GM18870 (cell line): ENCODE data around the gene TALDO1.

Experiments used
- ATAC-seq: cut with Tn5 transposase; IDR thresholded peaks from one replicate; pipeline ENCODE4 v1.9.1; 2021; ENCODE audit warnings: moderate library complexity; ENCODE audit not compliant: unreplicated experiment

The TALDO1 gene

GRCh38 chr11:786235-787083 is 39.2 kb downstream of the TALDO1 start:
- no peak for ATAC-seq

- ATAC-seq, result no peak
These were observed 39.9 kb downstream of the TALDO1 start for GRCh38 chr11:787084-787675.

DNA sequence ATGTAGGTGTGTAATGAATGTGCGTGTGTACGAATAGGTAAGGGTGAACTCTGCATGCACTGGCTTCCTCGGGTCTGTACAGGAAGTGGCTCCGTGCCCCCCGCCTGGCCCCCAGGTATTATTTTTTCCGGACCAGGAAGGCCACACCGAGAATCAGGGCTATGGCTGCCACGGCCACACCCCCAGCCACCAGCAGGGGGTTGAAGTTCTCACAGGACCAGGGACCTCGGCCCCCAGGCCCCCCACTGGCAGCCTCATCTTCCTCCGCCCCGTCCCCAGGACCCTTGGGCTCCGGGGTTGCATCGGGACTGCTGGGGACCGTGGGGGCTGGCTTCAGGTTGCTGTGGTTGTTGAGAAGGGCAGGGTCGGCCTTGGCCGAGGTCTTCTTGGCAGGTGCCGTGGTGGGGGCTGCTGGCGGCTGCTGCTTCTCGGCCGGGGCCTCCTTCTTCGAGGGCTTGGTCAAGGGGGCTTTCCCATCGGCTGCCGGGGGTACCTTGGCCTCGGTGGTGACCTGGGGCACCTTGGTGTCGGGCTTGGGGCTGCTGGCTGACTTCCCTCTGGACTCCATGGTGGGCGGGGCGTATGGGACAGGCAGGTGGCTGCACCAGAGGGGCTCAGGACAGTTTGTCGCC is 40.9 kb downstream of the TALDO1 start:
- ATAC-seq, result no peak

DNA sequence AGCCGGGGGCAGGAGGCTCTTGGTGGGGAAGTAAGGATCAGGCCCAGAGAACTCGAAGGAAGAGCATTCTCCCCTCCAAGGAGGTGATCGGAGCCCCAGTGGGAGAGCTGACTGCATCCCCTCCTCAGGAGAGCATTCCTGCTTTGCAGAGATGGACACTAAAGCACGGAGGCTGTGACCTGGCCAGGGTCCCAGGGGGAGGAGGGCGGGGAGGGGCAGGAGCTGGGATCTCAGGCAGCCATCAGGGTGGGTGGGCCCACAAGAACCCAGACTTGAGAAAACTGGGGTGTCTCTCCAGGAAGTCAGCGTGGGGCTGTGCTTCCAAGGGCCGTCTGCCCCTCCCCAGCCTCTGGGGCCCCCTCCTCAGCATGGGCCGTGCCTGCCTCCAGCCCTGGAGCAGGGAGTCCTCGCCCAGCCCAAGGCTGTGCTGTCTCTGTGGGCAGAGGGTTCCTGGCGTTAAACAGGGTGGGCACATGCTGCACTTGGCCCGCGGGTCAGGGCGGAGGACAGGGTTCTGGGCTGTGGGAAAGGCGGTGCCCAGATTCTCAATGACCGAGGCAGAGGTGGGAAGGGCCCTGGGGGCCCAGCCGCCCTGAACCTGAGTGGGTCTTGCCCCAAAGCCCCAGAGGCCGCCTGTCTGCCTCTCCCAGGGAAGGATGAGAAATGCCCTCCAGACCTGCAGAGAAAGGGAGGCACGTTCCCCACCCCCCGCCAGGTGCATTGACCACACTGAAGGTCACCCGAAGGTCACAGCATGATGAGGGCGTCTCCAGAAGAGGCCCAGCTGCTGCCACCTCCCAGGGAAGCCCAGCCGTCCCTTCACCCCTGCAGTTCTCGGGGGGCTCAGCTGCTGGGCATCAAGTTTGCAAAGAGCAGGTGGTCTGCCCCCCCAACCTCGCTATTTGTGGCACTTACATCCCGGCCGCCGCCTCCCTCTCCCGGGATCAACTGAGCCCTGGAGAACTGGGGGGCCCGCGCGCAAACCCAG is 42.0 kb downstream of the TALDO1 start:
- no peak for ATAC-seq

- no peak for ATAC-seq
These were observed 42.7 kb downstream of the TALDO1 start, which contains the start of gene CEND1 for GRCh38 chr11:789943-790342. Gene CEND1, minus strand, starts transcription at chr11:790090. Its CDS starts 1,514 bp downstream, at chr11:788576.

DNA sequence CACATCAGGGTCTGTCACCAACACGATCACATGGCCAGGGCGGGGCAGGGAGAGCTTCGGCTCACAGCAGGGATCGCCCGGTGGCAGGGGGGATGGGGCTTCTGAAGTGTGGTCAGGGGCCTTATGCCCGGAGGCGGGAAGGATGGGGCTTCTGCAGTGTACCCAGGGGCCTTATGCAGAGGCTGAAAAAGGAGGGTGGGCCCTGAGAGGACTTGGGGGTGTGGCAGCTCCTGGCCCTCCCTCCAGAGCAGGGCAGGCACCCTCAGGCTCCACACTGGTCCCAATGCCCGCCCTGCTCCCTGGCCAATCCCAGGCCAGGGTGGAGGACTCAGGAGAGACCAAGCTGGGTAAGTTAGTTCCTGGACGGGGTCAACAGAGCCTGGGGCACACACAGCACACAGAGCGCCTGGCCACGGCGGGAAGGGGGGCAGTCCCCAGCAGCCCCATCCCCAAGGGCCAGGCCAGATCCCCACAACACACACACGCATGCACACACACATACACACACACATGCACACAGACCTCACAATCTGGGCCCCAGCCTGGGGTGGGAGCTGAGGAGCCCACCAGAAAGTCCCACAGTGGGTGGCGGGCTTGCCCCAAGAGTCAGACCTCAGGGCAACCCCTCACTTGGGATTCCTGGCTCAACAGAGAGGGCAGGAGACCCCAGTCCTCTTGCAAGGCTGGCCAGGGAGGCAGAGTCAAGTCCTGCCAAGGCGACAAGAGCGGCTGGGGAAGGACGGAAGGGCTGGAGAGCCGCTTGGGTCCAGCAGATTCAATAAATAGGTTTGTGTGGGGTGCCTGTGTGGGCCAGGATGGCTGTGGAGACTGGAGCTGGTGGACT is 43.7 kb downstream of the TALDO1 start:
- ATAC-seq, result no peak

DNA sequence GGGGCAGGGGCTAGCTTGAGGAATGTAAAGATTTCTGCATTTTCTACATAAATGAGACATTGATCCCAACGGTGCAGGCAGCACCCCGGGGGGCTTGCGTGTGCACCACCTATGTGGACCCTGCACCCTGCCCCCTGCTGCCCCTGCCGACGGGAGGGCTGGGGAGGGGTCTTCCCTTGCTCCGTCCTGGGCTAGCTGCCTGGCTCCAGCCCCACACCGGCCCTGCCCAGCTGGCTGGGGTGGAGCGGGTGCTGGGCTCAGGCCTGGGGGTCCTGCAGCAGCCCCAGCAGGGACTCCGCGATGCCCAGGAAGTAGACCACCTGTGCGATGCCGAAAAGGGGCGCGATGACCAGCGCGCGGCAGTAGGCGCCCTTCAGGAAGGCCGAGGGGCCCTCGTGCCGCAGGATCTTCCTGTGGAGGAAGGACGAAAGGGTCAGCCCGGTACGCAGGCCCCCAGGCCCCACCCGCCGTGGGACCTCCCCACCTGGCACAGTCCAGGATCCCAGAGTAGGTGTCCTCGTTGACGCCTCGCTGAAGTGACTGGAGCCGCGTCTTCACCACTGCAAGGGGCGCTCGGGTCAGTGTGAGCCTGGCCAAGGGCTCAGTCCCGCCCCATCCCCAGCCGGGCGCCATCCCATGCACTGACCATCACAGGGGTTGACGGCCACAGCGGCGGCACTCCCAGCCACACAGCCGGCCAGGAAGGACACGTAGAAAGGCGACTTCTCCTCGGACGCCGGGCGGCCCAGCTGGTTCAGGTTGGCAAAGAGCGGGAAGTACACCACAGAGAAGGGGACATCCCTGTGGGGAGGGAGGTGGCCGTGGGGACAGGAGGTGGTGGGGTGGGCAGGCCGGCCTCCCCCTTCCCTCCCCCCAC is 44.6 kb downstream of the TALDO1 start:
- ATAC-seq, result no peak

DNA sequence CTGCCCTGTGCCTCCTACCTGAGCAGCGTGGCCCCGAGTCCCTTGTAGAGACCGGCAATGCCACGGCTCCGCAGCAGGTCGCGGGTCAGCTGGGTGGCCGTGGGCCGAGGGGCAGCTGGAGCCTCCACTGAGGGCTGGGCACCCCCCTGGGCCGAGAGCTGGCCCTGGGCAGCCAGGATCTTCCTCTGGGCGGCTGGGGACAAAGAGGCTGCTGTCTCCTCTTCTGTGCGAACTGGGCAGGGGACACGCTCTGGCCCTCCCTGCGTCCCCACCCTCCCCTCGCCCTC is 45.2 kb downstream of the TALDO1 start:
- ATAC-seq, result no peak

DNA sequence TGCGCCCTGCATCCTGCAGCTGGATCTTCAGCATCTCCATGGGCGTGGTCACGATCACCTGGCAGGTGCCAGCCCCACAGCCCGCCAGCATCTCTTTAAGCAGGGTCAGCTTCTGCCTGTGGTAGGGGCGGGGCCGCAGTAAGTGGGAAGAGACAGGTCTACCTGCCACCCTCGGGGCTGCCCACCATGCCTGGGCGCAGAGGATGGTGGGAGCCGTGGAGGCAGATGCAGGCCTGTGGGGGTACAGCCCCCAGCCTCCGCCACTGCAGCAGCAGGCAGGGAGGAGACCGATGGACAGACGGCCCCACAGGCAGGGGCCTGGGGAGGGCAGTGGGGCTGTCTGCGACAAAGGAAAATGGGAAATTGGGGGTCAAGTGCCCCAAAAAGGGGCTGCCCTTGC is 45.6 kb downstream of the TALDO1 start:
- no peak for ATAC-seq

DNA sequence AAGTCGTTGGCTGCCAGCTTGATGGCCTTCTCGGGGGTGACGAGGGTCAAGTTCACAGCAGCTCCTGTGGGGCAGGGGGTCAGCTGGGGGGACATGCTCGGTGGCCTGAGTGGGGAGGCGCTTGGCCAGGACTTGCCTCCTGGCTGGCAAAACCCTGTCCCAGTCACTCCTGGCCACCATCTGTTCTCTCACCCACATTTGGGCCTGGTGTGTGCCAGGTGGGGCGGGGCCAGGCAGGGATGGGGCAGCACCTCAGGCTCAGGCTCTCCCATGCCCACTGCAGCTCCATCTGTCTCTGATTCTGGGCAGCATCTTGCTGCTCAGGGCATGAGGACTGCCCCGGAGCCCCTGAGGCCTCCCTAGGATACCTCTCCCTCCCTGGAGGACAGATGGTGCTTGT is 46.3 kb downstream of the TALDO1 start:
- no peak for ATAC-seq

DNA sequence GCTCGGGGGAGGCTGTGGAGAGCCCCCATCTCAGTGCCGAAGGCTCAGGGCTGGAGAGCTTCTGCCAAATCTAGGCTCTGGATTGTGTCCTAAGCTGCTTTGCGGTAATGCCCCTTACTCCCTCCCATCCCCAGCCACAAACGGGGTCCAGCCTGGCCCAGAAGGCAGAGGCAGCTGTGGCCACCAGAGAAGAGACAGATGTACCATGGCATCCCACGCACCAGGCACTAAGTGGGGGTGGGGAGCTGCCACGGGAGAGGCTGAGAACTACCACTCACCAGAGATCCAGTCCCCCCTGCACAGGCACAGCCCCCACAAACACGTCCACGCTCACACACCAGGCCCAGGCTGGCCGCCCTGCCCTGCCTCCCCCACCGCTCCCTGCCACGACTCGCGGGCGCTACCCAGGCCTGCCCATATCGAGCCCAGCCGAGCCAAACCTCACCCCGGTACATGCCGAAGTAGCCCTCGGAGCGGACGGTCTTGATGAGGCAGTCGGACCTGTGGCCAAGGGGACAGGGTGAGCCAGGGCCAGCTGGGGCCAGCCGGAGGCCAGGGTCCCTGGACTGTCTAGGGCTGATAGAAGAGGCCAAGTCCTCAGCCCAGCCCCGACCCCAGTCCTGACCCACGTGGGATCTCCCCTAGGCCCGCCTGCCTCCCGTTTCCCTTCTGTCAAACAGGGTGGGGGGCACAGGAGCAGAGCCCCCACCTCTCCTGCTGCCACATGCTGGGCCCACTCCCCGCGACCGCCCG is 46.9 kb downstream of the TALDO1 start:
- ATAC-seq, result no peak

DNA sequence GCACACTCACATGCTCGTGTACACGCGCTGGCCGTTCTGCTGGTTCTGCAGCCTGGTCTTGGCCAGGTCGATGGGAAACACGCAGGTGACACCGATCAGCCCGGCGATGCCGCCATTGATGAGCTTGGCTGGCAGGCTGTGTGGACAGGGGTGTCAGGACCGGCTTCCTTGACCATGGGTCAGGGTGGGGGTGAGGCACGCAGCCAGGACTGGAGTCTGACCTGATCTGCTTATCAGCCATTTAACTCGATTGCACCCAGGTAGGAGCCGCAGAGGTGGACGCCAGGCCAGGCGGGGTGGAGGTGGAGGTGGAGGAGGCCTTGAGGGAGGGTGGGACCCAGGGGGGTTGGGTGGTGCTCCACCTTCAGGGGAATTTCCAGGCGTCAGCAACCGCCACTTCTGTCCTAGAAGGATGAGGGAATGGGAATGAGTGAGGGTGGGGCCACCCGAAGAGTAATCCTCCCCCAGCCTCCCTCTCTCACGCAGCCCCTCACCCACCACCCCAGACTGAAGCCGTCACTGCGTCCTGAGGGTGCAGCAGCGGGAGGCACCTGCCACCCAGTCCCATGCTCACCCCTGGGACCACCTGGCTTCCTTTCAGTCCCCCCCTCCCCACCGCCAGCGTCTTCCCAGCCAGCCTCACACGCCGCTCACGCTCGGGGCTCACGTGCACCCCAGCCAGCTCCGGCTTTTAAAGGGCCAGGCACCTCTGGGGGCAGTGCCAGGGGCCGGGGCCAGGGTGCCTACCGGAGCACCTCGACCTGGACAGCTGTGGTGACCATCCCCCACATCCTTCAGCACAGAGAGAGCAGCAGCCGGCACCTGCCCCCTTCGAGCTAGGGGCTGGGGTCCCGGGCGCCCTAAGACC is 47.7 kb downstream of the TALDO1 start:
- ATAC-seq, result no peak

DNA sequence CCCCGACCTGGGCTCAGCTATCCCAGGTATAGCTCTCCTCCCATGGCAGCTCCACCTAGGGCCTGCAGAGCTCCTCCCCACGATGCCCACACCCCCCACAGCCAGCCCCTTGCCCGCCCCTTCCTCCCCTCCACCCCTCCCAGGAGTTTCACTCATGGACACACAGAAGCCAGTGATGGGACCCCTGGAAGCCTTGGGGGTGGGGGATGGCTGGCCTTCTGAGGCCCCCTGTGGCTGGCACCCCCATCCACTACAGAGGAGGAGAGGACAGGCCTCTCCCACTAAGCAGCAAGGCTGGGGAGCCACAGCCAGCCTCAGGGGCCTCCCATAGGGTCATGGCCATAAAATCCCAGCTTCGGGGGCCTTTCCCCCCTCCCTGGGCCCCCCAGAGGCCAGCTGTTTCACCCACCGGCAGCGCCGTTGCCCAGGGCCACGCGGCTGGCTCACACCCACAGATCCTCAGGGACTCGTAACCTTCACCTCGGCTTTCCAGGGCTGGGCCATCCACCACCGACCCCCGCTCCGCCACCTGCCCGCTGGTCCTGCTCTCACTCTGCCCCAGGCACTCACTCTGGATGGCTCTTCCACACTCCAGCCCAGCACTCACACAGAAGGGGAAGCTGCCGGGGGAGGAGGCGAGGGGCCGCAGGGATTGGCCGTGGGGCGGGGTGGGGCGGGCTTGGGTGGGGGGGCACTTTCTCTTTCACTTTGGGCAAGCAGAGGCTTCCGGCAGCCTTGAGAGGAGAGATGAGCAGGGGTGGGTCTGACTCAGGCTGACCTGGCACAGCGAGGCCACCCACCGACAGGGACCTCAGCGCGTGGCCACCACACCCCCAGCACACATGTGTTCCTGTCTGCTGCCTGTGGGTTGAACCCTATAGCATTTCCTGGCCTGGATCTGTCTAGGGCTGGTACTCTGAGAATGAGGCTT is 48.6 kb downstream of the TALDO1 start:
- ATAC-seq, result no peak

DNA sequence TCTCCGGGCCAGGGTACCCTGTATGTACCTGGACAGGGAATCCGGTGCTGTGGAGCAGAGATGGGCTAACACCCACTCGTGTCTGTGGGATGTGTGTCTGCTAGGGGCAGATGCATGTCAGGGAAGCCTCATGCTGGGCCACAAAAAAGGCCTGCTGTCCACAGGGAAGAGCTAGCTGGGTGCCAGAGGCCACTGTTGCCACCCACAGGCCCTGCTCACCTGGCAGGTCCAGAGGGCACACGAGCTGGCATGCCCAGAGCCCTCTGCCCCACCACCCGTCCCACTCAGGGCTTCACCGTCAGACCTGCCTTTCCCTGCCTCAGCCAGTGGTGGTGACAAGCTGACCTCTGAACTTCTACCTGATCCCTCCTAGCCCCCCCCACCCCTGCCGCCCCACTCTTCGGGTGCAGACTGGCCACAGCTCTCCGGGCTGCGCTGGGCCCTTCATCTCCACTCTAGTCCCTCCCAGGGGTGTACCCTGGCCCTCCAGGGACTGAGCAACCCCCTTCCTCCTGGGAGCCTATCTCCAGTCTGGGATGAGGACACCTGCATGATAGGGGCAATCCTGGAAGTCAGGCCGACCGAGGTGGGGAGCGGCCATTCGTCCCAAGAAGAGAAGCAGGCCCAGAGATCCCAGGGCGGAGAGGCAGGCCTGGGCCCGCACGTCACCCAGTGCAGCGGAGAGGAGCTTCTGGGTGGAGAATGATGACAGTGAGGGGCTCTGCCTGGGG is 49.5 kb downstream of the TALDO1 start:
- ATAC-seq, result no peak

- peak; percentile 44 for ATAC-seq
These were observed 50.2 kb downstream of the TALDO1 start for GRCh38 chr11:797296-798092.
